GM18873 (cell line): ENCODE measurements around the gene ADAM30.
"Not testable (repeated sequence)": the region's sequence is repeated elsewhere in the genome, so short reads cannot be mapped to it uniquely, and the experiment has no call there.

Experiments used
- ATAC-seq: cut with Tn5 transposase; IDR thresholded peaks from one replicate; pipeline ENCODE4 v1.9.1; 2021; ENCODE audit warnings: mild to moderate bottlenecking, moderate library complexity, moderate number of reproducible peaks; ENCODE audit not compliant: unreplicated experiment, low FRiP score

ADAM30 gene

DNA sequence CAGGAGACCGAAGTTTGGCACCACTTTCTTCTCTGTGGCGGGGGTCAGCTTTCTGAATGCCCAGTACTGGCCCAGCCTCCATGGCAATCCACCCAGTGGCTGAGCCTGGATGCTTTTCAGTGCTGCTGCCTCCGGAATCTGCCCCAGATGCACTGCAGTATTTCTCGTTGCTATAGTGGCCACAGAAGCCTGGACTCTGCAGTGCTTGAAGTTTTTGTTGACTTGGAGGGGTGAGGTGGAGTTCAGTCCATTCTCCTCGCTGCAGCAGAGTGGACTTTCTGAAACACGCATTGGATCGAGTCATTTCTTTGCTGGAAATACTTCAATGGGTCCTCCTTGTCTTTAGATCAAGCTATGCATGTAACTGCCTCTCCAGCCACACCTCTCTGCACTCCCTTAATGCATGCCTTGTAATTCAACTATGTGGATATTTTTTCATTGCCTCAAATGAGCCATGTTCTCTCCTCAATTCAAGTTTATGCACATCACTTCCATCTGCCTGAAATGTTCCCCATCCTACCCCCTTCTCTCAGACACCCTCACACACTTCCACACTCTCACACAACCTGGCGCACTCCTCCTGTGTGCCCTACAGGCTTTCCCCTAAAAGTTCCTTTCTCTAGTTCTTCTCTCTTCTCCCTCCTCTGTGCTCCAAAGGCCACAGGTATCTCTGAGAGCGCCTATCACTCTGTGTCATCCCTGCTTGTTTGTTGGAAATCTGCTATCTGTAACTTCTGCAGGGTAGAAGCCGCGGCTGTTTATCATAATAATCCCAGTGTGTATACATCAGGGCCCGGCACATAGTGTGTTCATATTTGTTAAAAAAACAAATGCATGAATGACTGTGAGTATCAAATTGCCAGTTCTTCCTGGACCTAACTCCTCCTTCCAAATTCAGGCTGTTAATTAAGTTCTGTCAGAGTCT is 16.5 kb downstream of the ADAM30 start:
- ATAC-seq: no peak

DNA sequence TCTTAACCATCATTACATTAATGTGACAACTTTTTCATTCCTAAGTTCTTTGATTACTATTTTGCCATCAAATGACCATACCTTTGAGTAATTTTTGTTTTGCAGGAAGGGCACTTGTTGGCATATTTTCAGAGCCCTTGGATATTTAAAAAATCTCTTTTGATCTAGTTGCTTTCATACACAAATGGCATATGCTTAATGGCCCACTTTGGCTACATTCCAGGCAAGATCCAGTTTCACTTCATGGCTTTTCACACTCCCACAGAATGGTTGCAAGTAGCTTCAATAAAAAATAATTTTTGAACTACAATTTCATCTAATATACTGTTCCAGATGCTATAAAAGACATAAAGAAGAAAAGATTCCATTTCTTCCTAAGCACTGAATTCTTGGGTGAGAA is 18.1 kb downstream of the ADAM30 start:
- no peak for ATAC-seq

DNA sequence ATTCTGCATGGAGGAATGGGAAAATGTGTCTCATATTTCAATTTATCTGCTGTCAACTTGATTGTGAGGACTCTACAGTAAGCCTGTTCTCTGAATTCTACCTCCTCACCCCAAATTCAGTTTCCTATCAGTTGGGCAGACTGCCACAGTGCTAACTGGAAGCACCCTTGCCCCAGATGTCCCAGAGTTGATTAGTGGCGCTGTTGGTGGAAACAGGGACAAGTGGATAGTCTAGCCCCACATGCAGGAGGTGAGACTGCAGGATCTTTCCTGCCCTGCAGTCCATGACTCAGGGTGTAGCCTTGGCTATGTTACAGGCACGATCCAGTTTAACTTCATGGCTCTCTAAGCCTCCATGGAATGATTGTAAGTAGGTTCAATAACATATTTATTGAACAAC is 22.1 kb downstream of the ADAM30 start:
- no peak for ATAC-seq

DNA sequence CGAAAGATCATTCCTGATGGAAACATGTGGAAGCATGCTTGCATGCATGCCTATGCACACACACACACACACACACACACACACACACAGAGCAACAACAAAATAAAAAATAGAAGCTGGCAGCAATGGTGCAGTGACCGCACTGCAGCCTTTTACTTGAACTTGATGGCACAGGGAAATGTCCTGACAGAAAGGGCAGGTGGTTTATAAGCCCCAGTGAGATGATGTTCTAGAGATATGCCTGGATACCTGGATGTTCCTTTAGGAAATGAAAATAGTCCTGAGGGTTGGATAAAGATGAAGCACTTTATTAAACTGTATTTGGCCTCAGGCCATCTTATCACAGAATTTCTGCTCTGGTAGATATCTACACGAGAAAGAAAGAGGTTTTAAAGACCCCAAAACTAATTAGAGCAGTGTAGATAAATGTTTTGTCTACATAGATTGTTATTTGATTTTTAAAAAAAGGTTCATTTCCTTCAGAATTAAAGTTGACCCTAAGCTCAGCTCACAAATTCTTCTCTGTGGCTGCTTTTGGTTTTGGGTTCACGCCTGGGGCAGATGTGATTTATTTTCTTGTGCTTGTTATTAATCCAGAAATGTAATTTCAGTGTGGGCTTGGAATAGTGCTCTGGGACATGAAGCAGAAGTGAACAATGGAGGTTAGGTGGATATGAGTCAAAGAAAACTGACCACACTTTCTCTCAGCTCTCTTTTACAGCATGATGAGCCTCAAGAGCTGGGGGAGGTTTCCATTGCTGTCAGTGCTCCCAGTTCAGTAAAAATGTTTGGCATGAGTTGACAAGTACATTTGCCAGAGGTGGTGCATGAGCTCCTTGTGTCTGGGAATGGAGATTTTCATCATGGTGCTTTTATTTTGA is 22.9 kb downstream of the ADAM30 start:
- ATAC-seq: no peak

DNA sequence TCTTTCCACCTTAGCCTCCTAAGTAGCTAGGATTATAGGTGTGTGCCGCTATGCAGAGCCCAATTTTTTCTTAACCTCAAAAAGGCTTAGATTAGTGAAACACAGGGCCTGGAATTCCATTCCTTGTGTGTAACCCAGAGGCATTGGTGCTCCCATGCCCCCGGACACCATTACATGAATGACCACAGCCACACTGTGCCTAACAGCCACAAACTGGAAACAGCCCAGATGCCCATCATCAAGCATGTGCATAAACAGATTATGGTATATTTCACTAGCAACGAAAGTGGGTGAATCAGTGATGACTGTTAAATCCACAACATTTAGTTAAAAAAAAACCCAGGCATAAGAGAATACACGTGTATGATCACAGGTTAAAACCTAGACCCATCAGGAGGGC is 24.4 kb downstream of the ADAM30 start:
- ATAC-seq: no peak

DNA sequence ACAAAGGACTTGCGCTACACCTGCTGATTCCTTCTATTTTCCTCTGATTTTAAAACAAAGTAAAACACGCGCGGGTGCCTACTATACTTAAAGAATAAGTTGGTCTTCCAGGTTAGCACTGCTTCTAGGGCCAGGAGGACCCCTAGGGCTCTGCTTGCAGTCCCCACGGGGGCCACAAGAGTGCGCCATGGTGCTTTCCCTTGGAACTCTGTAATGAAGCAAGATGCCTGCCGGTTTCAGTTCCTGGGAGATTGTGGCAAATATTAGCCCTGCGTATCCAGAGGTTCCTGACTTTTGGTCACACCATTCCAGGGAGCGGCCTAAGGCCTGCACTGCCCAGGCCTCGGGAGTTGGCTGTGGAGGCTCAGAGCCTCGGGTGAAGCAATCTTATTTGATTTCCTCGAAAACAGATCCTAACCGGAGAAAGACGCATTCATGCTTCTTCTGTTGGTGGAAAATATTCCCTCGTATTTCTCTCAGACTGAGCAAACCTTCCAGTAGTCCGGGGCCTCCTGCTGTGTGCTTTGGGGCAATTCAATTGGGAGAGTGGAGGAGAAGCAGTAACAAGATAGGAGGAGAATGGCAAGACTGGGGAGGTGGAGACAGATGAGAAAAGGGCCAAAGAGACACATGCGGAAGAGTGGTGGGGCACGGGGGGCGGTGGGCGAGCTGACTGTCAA is 25.3 kb downstream of the ADAM30 start:
- no peak for ATAC-seq

DNA sequence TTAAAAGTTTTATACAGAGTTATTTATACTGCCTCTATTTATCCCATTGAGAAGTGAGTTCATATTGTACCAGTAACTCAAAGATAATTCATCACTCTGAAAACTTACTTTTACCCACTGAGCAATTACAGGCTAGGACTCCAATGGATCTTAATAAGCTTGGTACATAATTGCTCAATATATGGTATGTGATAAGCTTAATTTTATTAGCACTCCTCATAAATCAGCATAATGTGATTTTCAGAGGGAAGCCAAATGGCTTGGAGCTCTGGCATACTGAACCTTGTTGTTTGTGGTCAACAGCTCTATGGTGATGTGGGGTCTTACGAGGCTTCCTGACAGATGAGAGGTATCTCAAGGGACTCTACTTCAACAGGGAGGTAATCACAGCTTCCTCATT is 26.3 kb downstream of the ADAM30 start:
- ATAC-seq: no peak

DNA sequence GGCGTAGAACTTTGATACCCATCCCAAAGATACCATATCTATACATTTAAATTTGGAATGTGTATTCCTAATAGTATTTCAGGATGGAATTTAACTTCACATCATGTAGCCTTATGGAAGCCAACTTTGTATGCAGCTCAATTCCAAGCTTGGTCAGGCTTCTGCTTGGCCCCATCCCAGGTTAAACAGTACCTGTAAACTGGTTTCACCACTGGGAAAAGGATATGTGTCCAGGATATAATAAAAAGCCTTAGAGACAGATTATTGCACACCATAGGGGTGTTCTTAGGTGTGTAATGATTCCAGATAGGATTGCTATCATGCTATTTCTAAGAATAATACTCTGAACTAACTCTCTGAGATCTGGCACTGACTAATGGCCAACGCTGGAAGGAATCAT is 28.1 kb downstream of the ADAM30 start:
- no peak for ATAC-seq

DNA sequence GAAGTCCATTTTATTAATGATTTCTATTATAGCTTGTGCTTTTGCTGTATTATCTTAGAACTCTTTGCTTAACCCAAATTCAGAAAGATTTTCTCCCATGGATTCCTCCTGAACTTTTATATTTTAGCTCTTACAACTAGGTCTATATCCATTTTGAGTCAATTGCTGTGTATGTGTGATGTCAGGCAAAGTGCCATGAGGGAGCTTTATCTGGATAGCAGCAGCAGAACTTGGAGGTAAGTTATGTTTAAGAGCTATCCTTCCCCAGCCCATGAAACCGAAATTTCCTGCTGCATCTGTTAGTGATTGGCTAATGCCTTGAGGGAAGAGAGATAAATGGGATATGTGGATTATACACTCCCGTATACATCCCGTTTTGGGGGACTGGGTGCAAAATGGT is 29.9 kb downstream of the ADAM30 start:
- ATAC-seq: no peak

DNA sequence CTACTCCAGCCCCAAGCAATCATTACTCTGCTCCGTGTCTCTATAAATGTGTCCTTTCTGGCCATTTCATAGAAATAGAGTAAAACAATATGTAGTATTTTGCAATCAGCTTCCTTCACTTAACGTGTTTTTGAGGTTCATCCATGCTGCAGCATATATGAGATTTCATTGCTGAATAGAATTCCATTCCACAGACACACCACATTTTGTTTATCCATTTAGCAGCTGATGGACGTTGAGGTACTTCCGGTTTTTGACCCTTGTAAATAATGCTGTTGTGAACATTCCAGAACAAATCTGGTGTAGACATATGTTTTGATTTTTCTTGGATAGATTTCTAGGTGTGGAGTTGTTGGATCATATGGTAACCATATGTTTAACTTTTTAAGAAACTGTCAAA is 30.7 kb downstream of the ADAM30 start:
- no peak for ATAC-seq

DNA sequence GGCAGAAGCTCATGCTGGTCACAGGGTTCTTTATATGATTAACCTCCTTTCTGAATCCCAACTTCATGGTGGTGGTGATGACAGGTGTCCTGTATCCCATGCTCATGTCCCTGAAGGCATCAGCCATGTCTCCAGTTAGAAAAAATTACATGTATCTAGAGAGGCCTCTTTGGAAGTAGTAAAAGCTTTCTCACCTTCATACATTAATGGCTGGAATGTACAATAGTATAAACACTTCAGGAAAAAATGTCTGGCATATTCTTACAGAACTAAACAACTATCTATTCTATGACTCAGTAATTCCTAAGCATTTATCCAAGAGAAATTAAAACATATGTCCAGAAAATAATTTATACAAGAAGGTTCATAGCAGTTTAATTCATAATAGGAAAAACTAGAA is 34.0 kb downstream of the ADAM30 start:
- no peak for ATAC-seq

DNA sequence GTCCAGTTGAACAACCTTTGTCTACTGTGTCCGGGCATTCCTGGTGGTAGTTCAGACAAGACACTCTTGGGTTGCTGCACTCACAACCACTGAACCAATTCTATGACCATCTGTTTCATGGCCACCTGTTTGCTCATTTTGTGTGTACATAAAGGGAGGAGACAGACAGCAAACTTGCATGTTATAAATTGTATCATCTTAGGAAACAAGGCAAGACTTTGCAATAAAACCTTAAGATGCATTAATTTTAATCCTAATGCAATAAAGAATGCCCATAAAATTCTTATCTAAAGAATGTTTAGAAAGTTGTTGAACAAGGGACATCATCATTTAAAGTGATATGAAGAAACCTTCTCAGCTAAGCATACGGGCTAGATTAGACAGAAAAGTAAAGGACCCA is 34.8 kb downstream of the ADAM30 start:
- ATAC-seq: no peak

DNA sequence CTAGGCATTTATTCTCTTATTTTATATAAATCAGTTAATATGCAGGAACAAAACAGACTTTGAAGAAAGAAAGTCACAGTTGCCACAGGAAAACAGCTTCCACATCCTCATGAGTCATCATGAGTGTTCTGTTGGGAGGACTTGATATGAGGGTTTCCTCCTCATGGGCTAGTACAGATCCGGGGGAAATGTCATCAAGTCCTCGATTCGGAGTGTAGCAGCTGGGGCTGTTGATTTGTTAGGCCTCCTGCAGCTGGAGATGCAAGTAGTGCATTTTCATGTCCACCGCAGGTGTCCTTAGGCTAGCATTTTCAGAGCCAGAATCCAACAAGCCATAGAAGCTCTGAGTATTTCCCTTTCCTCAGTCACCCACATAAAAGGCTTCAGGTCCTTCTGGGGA is 36.7 kb downstream of the ADAM30 start:
- no peak for ATAC-seq

DNA sequence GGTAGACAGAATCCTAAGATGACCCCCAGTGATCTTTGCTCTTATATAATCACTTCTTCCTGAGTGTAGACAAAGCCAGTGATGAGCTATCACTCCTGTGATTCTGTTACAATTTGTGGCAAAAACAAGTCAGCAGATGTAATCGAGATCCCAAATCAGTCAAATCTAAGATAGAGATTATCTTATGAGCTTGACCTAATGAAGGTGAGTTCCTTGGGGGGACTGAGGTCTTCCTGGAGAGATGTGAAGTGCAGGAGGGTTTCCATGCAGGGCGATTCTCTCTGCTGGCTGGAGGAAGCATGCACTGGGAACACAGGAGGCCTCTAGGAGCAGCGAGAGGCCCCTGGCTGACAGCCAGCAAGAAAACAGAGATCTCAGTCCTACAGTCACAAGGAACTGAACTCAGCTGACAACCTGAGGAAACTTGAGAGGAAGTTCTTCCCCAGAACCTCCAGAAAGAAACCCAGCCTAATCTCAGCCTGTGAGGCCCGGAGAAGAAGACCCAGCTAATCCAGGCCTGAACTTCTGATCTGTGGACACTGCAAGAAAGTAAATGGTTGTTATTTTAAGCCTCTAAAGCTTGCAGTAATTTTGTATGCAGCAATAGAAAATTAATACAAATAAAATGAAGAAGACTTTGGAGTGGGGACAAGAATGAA is 37.6 kb downstream of the ADAM30 start:
- ATAC-seq: not testable (repeated sequence)

DNA sequence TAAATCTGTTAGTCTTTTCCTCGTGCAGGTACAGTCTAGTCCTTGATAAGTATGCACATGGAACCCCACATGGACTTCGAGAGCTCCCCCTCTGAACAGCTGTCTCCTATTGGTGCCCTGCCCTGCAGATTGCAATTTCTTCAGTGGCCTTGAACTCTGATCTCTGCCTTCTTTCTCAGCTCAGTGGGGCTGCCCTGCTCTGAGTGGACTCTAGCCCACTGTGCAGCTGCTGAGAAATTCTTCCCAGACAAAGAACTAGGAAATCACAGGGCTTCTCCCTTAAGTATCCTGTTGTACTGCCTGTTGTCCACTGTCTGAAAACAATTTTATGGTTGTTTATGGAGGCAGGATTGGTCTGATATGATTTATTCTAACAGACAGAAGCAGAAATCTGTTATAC is 38.2 kb downstream of the ADAM30 start:
- no peak for ATAC-seq

DNA sequence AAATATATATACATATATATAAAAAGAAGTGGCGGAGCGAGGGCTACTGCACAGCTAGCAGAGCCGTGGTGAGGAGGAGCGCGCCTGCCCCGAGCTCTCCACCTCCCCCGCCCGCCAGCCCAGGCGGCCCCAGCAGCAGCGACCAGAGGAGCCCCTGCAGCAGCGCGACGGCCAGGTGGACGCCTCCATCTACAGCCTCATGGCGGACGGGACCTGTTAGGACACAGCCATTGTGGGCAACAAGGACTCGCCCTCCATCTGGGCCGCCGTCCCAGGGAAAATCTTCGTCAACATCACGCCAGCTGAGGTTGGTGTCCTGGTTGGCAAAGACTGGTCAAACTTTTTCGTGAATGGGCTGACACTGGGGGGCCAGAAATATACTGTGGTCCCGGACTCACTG is 43.2 kb downstream of the ADAM30 start:
- no peak for ATAC-seq

DNA sequence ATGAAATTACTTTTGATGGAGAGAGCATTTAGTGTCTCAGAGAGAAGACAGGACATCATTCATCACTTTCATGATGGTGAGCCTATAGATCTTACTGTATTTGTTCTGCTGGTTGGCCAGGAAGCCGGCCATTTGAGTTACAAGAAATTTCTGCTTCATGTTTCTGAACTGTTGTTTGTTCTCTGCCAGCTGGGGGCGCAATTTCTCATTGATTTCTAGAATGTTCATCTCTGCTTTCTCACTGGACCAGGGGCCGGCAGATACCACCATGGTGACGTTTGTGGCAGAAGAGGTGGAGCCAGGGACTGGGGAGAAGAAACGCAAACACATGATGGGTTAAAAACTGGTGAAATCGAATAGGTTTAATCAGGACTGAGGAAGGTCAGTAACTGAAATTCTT is 52.1 kb downstream of the ADAM30 start:
- not testable (repeated sequence) for ATAC-seq
